Esophagus squamous epithelium (tissue), 4 donors: Measurements from ENCODE around the gene RCHY1.

Source experiments
- POLR2A ChIP-seq, 4 donors: fragments of 450-650 bp; IDR thresholded peaks; one replicate each; pipeline ENCODE4 v1.6.1; 2017; ENCODE audit warnings: antibody characterized with exemption in 4 of 4, mild to moderate bottlenecking in 4 of 4, moderate library complexity in 3 of 4
- TF ChIP-seq, protein P1 (sequence below), 6 experiments: fragments of 450-650 bp in 4 of 6; fragments of 200-600 bp in 2 of 6; sonication (generic) in 2 of 6; IDR thresholded peaks; one replicate each; pipeline ENCODE4 v1.5.1; 2016 to 2019; ENCODE audit warnings: antibody characterized with exemption in 6 of 6, mild to moderate bottlenecking in 4 of 6, moderate library complexity in 4 of 6

GRCh38 chr4:75547647-75548387 is 33.6 kb upstream of the RCHY1 start:
- TF ChIP-seq, protein P1, sequence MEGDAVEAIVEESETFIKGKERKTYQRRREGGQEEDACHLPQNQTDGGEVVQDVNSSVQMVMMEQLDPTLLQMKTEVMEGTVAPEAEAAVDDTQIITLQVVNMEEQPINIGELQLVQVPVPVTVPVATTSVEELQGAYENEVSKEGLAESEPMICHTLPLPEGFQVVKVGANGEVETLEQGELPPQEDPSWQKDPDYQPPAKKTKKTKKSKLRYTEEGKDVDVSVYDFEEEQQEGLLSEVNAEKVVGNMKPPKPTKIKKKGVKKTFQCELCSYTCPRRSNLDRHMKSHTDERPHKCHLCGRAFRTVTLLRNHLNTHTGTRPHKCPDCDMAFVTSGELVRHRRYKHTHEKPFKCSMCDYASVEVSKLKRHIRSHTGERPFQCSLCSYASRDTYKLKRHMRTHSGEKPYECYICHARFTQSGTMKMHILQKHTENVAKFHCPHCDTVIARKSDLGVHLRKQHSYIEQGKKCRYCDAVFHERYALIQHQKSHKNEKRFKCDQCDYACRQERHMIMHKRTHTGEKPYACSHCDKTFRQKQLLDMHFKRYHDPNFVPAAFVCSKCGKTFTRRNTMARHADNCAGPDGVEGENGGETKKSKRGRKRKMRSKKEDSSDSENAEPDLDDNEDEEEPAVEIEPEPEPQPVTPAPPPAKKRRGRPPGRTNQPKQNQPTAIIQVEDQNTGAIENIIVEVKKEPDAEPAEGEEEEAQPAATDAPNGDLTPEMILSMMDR (IDR thresholded peaks at IDR 0.05) = no peak
- TF ChIP-seq POLR2A (IDR thresholded peaks at IDR 0.05) = no peak
